D721Med (cell line): ENCODE data around the gene CIART.

Source experiments
- DNase-seq: peaks from one replicate; pipeline ENCODE4 v3.0.0; 2011; ENCODE audit warnings: low spot score; ENCODE audit not compliant: insufficient read length
- FAIRE-seq: peaks from 2 replicates; lab custom pipeline; 2011; peaks lifted over from hg19 to GRCh38; lab: Jason Lieb, UNC
- CTCF ChIP-seq: IDR thresholded peaks from 2 replicates; pipeline ENCODE4 v1.5.1; 2012; ENCODE audit warnings: mild to moderate bottlenecking, control low read depth; ENCODE audit not compliant: insufficient read depth; ENCODE audit errors: missing control alignments

CIART gene

GRCh38 chr1:150256554-150257341 lies 25.6 kb upstream of the CIART start:
- no peak for TF ChIP-seq CTCF
- FAIRE-seq = no peak
- DNase-seq = no peak

DNA sequence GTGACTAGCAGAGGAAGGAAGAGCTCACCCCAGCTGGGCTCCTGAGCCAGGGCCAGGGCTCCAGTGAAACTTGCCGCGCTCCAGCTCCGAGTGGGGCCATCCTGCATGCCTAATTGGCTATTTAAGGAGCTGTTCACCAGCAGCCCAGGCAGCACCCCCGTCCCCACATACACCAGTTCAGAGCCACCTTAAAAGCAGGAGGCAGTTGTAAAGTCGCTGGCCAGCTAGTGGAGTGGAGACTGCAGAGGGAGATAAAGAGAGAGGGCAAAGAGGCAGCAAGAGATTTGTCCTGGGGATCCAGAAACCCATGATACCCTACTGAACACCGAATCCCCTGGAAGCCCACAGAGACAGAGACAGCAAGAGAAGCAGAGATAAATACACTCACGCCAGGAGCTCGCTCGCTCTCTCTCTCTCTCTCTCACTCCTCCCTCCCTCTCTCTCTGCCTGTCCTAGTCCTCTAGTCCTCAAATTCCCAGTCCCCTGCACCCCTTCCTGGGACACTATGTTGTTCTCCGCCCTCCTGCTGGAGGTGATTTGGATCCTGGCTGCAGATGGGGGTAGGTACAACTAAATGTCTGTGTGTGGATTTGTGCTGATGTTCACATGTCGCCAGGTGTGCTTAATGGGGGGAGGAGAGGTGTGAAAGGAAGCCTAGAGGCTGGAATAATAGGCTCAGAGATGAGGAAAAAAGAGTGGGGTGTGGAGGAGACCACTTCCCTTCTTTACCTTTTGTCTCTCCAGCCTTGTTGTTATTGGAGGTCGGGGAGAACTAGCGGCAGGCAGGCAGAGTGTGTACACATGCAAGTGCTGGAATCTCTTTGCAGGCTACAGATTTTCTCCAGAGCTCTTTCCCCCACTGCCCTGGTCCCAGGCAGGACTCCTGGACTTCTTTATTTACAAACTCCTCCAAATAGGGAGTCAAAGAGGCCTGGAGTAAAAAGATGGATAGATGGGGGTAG lies 24.4 kb upstream of the CIART start, which contains the start of gene CA14:
CA14 (plus strand) TSS at position 151 of the 962 bp plus-strand sequence; CDS start at position 506, 355 bp downstream.
- FAIRE-seq (no peak), DNase-seq (no peak)
- no peak for TF ChIP-seq CTCF

- FAIRE-seq (no peak), DNase-seq (no peak)
- TF ChIP-seq CTCF = no peak
Measured at GRCh38 chr1:150259217-150259616, 23.1 kb upstream of the CIART start.

DNA sequence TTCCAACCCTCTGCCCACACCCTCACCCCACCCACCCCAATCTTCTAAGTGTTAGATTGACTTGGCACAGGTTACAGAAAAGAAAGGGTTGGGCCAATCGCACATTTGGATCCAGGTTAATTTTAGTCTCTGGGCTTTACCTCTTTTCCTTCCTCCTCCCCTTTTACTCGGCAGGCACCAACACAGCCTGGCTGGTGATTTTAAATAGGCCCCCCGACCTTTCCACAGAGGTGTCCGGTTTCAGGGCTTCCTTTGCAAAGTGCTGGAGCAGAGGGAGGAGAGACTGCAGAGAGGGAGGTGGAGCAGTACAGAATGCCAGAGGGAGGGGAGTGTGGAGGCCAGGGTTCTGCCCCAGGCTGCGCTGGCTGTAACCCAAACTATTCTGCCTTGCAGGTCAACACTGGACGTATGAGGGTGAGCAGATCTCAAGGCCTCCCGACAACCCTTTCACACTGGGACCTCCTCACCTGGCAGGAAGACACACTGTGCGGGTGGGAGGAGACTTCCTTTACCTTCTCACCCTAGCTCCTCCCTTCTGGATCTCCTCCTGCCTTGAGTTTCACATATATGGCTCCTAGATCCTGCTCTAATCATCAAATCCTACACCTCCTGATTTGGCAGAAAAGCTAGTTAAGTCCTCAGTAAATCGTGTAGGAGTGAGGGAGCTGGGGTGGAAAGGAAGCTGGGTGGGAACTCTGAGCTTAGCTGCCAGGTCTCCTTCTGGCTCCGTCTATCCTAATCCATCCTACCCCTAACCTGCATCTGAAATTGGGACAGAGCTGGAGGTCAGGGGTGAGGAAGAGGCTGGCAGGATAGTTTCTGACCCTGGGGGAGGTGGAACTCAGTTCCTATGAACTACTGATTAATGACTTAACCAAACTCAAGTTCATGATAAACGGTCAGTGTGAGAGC lies 22.3 kb upstream of the CIART start:
- FAIRE-seq = no peak
- no peak for DNase-seq
- no peak for TF ChIP-seq CTCF

- FAIRE-seq = no peak
- DNase-seq = no peak
- no peak for TF ChIP-seq CTCF
Measured at GRCh38 chr1:150261367-150261766, 21.0 kb upstream of the CIART start.
